Activated CD4-positive, alpha-beta T cell treated with anti-CD3 and anti-CD28 coated beads, Interleukin-2, amount 10 ng/mL, durations not matched to agents 24 days and 14 days (primary cell): ENCODE data around the gene TSPAN31. TPM values are rescaled to one million over a fixed set of nuclear protein-coding genes. Genes with fewer than 3 reads are reported as not detected.
A peak's percentile ranks its signal among the peaks of the same experiment; 100 is the strongest.

ENCODE experiments used
- DNase-seq: peaks from one replicate; pipeline ENCODE4 v3.0.0; 2022
- H3K27ac Mint-ChIP-seq: one replicate; pipeline ENCODE4 v1.8.0; 2022; ENCODE audit warnings: mild to moderate bottlenecking, mixed read lengths
- H3K27me3 Mint-ChIP-seq: one replicate; pipeline ENCODE4 v1.8.0; 2022; ENCODE audit warnings: mixed read lengths
- H3K36me3 Mint-ChIP-seq: one replicate; pipeline ENCODE4 v1.8.0; 2022; ENCODE audit warnings: low read depth, mild to moderate bottlenecking, mixed read lengths
- H3K4me1 Mint-ChIP-seq: one replicate; pipeline ENCODE4 v1.8.0; 2021; ENCODE audit warnings: mixed read lengths
- H3K4me3 Mint-ChIP-seq: one replicate; pipeline ENCODE4 v1.8.0; 2022; ENCODE audit warnings: mild to moderate bottlenecking, moderate library complexity, mixed read lengths
- H3K9me3 Mint-ChIP-seq: one replicate; pipeline ENCODE4 v1.8.0; 2021; ENCODE audit warnings: mixed read lengths
- intact Hi-C: fragments of 100-400 bp; cut with micrococcal nuclease; formaldehyde crosslinking; loops from one replicate; pipeline ENCODE4 v1.15.1; 2023
- total RNA-seq: library from RNA; stranded (reverse); gene quantifications from 2 replicates; pipeline ENCODE4 v1.2.3, GENCODE V29; 2022

The TSPAN31 gene
- total RNA-seq, 1 donor from 2014 or later: 19.4 TPM

GRCh38 chr12:57745485-57745881 is 644 bp downstream of the TSPAN31 start:
- no peaks in the 10 kb centered on the region for H3K9me3 Mint-ChIP-seq
- no peak for DNase-seq
- H3K4me1 Mint-ChIP-seq: peaks cover 47% of the 10 kb centered on the region
- H3K36me3 Mint-ChIP-seq: peaks cover 42% of the 10 kb centered on the region
- intact Hi-C loops: loop anchor here (2.0 to 10.0 kb wide), 2 partner anchors 113 to 681 kb away; partner anchors contain the start of gene B4GALNT1
- no peaks in the 10 kb centered on the region for H3K27me3 Mint-ChIP-seq
- H3K4me3 Mint-ChIP-seq: peak overlapping the region; percentile 94
- peak overlapping the region; percentile 90 for H3K27ac Mint-ChIP-seq

- peaks cover 46% of the 10 kb centered on the region for H3K4me1 Mint-ChIP-seq
- H3K27me3 Mint-ChIP-seq: no peaks in the 10 kb centered on the region
- H3K9me3 Mint-ChIP-seq: no peaks in the 10 kb centered on the region
- intact Hi-C loops: loop anchor here (10.0 kb wide), 1 partner anchor 681 kb away; no protein-coding TSS in a partner anchor
- no peak for DNase-seq
- peak overlapping the region; percentile 94 for H3K4me3 Mint-ChIP-seq
- H3K27ac Mint-ChIP-seq: peak overlapping the region; percentile 90
- peaks cover 47% of the 10 kb centered on the region for H3K36me3 Mint-ChIP-seq
Observed at GRCh38 chr12:57746025-57746424, 1.2 kb downstream of the TSPAN31 start.

GRCh38 chr12:57749061-57749460 is 4.2 kb downstream of the TSPAN31 start:
- Mint-ChIP-seq H3K4me1 (peaks cover 60% of the 10 kb centered on the region), H3K9me3 (no peaks in the 10 kb centered on the region), H3K4me3 (no peak overlapping the region), H3K36me3 (peaks cover 60% of the 10 kb centered on the region), H3K27ac (no peak overlapping the region), H3K27me3 (no peaks in the 10 kb centered on the region)
- DNase-seq: no peak
- intact Hi-C loops: loop anchor here (10.0 kb wide), 1 partner anchor 684 kb away; no protein-coding TSS in a partner anchor

- Mint-ChIP-seq H3K36me3 (peaks cover 52% of the 10 kb centered on the region), H3K27me3 (no peaks in the 10 kb centered on the region), H3K4me3 (peak overlapping the region; percentile 96), H3K9me3 (no peaks in the 10 kb centered on the region), H3K4me1 (peaks cover 54% of the 10 kb centered on the region), H3K27ac (peak overlapping the region; percentile 97)
- DNase-seq: peak; percentile 63
- intact Hi-C loops: loop anchor here (10.0 kb wide), 2 partner anchors 1626 to 1926 kb away; partner anchors contain the start of genes DNAJC14 and ESYT1
Observed at GRCh38 chr12:57750561-57751431, 6.0 kb downstream of the TSPAN31 start.

GRCh38 chr12:57751432-57751787 is 6.6 kb downstream of the TSPAN31 start:
- Mint-ChIP-seq H3K9me3 (no peaks in the 10 kb centered on the region), H3K4me3 (peak overlapping the region; percentile 96), H3K4me1 (peaks cover 53% of the 10 kb centered on the region), H3K27ac (peak overlapping the region; percentile 97), H3K36me3 (peaks cover 46% of the 10 kb centered on the region), H3K27me3 (no peaks in the 10 kb centered on the region)
- intact Hi-C loops: loop anchor here (10.0 kb wide), 2 partner anchors 1627 to 1927 kb away; partner anchors contain the start of genes DNAJC14 and ESYT1
- DNase-seq: no peak

GRCh38 chr12:57751788-57752667 is 7.2 kb downstream of the TSPAN31 start, which contains the start of gene CDK4:
TSS of gene CDK4 (minus strand) at chr12:57752310. CDS start at chr12:57751717, 593 bp downstream.
- DNase-seq: peak; percentile 99
- no peaks in the 10 kb centered on the region for H3K27me3 Mint-ChIP-seq
- H3K4me3 Mint-ChIP-seq: peak within 1 kb of the TSS; percentile 96
- H3K36me3 Mint-ChIP-seq: peaks cover 46% of the 10 kb centered on the region
- H3K27ac Mint-ChIP-seq: peak within 1 kb of the TSS; percentile 97
- H3K9me3 Mint-ChIP-seq: no peaks in the 10 kb centered on the region
- intact Hi-C loops: loop anchor here (1.0 to 10.0 kb wide), 5 partner anchors 8 to 1927 kb away; partner anchors contain the start of genes DDIT3, DNAJC14, EEF1AKMT3 and ESYT1
- peaks cover 56% of the 10 kb centered on the region for H3K4me1 Mint-ChIP-seq

GRCh38 chr12:57752668-57753000 is 7.8 kb downstream of the TSPAN31 start:
- Mint-ChIP-seq H3K9me3 (no peaks in the 10 kb centered on the region), H3K27me3 (no peaks in the 10 kb centered on the region), H3K4me3 (peak overlapping the region; percentile 96), H3K36me3 (peaks cover 42% of the 10 kb centered on the region), H3K27ac (peak overlapping the region; percentile 97), H3K4me1 (peaks cover 52% of the 10 kb centered on the region)
- intact Hi-C loops: loop anchor here (1.0 to 10.0 kb wide), 5 partner anchors 8 to 1928 kb away; partner anchors contain the start of genes DDIT3, DNAJC14, EEF1AKMT3 and ESYT1
- DNase-seq: no peak

GRCh38 chr12:57753756-57754337 is 9.0 kb downstream of the TSPAN31 start:
- H3K27ac Mint-ChIP-seq: peak overlapping the region; percentile 79
- H3K27me3 Mint-ChIP-seq: no peaks in the 10 kb centered on the region
- DNase-seq: no peak
- intact Hi-C loops: loop anchor here (10.0 kb wide), 2 partner anchors 1629 to 1929 kb away; partner anchors contain the start of genes DNAJC14 and ESYT1
- H3K4me3 Mint-ChIP-seq: peak overlapping the region; percentile 96
- H3K9me3 Mint-ChIP-seq: no peaks in the 10 kb centered on the region
- peaks cover 40% of the 10 kb centered on the region for H3K36me3 Mint-ChIP-seq
- peaks cover 52% of the 10 kb centered on the region for H3K4me1 Mint-ChIP-seq

- peak within 1 kb of the TSS; percentile 89 for H3K4me3 Mint-ChIP-seq
- intact Hi-C loops: loop anchor here (5.0 to 10.0 kb wide), 4 partner anchors 88 to 1930 kb away; partner anchors contain the start of genes DNAJC14 and ESYT1
- H3K4me1 Mint-ChIP-seq: peaks cover 56% of the 10 kb centered on the region
- peak within 1 kb of the TSS; percentile 79 for H3K27ac Mint-ChIP-seq
- peak; percentile 96 for DNase-seq
- H3K27me3 Mint-ChIP-seq: no peaks in the 10 kb centered on the region
- H3K9me3 Mint-ChIP-seq: no peaks in the 10 kb centered on the region
- H3K36me3 Mint-ChIP-seq: peaks cover 39% of the 10 kb centered on the region
Observed at GRCh38 chr12:57754411-57755193, 9.8 kb downstream of the TSPAN31 start, which contains the start of gene MARCHF9. TSS of gene MARCHF9 (plus strand) at chr12:57755103. CDS start at chr12:57755529, 426 bp downstream.

- H3K4me1 Mint-ChIP-seq: peaks cover 57% of the 10 kb centered on the region
Observed at GRCh38 chr12:57755194-57755453, 10.3 kb downstream of the TSPAN31 start.

GRCh38 chr12:57755454-57756372 is 10.9 kb downstream of the TSPAN31 start:
- Mint-ChIP-seq H3K4me1 (peaks cover 52% of the 10 kb centered on the region), H3K4me3 (peak overlapping the region; percentile 89), H3K9me3 (no peaks in the 10 kb centered on the region), H3K27me3 (no peaks in the 10 kb centered on the region), H3K27ac (peak overlapping the region; percentile 72), H3K36me3 (peaks cover 36% of the 10 kb centered on the region)
- DNase-seq: peak; percentile 79
- intact Hi-C loops: loop anchor here (1.0 to 10.0 kb wide), 5 partner anchors 10 to 1931 kb away; partner anchors contain the start of genes DNAJC14 and ESYT1

More at GRCh38 chr12:57755194-57755453, 10.3 kb downstream of the TSPAN31 start:
- no peaks in the 10 kb centered on the region for H3K9me3 Mint-ChIP-seq
- H3K27ac Mint-ChIP-seq: no peak overlapping the region
- peaks cover 41% of the 10 kb centered on the region for H3K36me3 Mint-ChIP-seq
- H3K27me3 Mint-ChIP-seq: no peaks in the 10 kb centered on the region
- intact Hi-C loops: loop anchor here (5.0 to 10.0 kb wide), 4 partner anchors 87 to 1930 kb away; partner anchors contain the start of genes DNAJC14 and ESYT1
- no peak for DNase-seq
- H3K4me3 Mint-ChIP-seq: no peak overlapping the region
